RWPE1 (cell line): ENCODE data around the gene TMEM130.

ENCODE experiments used
- CTCF ChIA-PET: fragments of 350-600 bp; sonication (Branson Sonifier 250); formaldehyde crosslinking; extraction: SDS; loops from one replicate; lab custom pipeline; 2021; lab: Yijun Ruan, JAX
- POLR2A ChIA-PET: fragments of 400-600 bp; formaldehyde crosslinking; extraction: SDS; loops from one replicate; lab custom pipeline; 2020; ENCODE audit warnings: antibody characterized with exemption; ENCODE audit not compliant: low non-redundant PET; lab: Yijun Ruan, JAX
- DNase-seq: peaks from one replicate; pipeline ENCODE4 v3.0.0; 2012; ENCODE audit warnings: low spot score
- H3K27ac ChIP-seq: fragments of 450-650 bp; 2 replicates; pipeline ENCODE4 v1.5.1; 2017
- CTCF ChIP-seq: fragments of 450-650 bp; conservative IDR thresholded peaks from 2 replicates; pipeline ENCODE4 v1.5.1; 2017; ENCODE audit warnings: low read depth, mild to moderate bottlenecking

The TMEM130 gene

GRCh38 chr7:98908585-98908984 is 38.8 kb upstream of the TMEM130 start:
- TF ChIP-seq CTCF: no peak

GRCh38 chr7:98907570-98907969 is 37.8 kb upstream of the TMEM130 start:
- ChIA-PET CTCF (no interaction called here), POLR2A (no interaction called here)
- no peak for TF ChIP-seq CTCF
- H3K27ac ChIP-seq: no peak overlapping the region
- DNase-seq: no peak

More at GRCh38 chr7:98908585-98908984, 38.8 kb upstream of the TMEM130 start:
- POLR2A ChIA-PET: no interaction called here
- no peak for DNase-seq
- no peak overlapping the region for H3K27ac ChIP-seq
- CTCF ChIA-PET: interaction anchor here (0.6 kb wide), 1 partner anchor 438 kb away, joined by 3 read pairs; no protein-coding TSS in a partner anchor

GRCh38 chr7:98903246-98903645 is 33.4 kb upstream of the TMEM130 start:
- H3K27ac ChIP-seq: no peak overlapping the region
- TF ChIP-seq CTCF: no peak
- ChIA-PET CTCF (interaction anchor here (0.6 to 1.3 kb wide), 2 partner anchors 439 to 482 kb away, joined by 3 to 4 read pairs; no protein-coding TSS in a partner anchor), POLR2A (no interaction called here)
- no peak for DNase-seq

- POLR2A ChIA-PET: no interaction called here
- DNase-seq: no peak
- TF ChIP-seq CTCF: no peak
- no peak overlapping the region for H3K27ac ChIP-seq
- CTCF ChIA-PET: interaction anchor here (0.6 to 1.1 kb wide), 2 partner anchors 19 to 23 kb away, joined by 3 read pairs; no protein-coding TSS in a partner anchor
Measured at GRCh38 chr7:98902523-98902922, 32.7 kb upstream of the TMEM130 start.

GRCh38 chr7:98900815-98901214 is 31.0 kb upstream of the TMEM130 start:
- ChIA-PET POLR2A (no interaction called here), CTCF (interaction anchor here (0.6 kb wide), 1 partner anchor 621 kb away, joined by 3 read pairs; no protein-coding TSS in a partner anchor)
- TF ChIP-seq CTCF: no peak
- no peak overlapping the region for H3K27ac ChIP-seq
- DNase-seq: no peak

GRCh38 chr7:98899816-98900215 is 30.0 kb upstream of the TMEM130 start:
- ChIA-PET CTCF (no interaction called here), POLR2A (no interaction called here)
- TF ChIP-seq CTCF: no peak

More at GRCh38 chr7:98899816-98900215, 30.0 kb upstream of the TMEM130 start:
- no peak for DNase-seq
- H3K27ac ChIP-seq: no peak overlapping the region
